Fibroblast of mammary gland (primary cell): ENCODE measurements around the gene GATA3.

Source experiments
- DNase-seq: peaks from one replicate; pipeline ENCODE4 v3.0.0-alpha.2; 2010; ENCODE audit warnings: low read depth
- H3K4me3 ChIP-seq: 2 replicates; pipeline ENCODE4 v1.5.1; 2011; ENCODE audit warnings: low read depth, mild to moderate bottlenecking, low read length, moderate library complexity; ENCODE audit not compliant: control insufficient read depth
- TF ChIP-seq, protein P1 (sequence below): conservative IDR thresholded peaks from 2 replicates; pipeline ENCODE4 v1.5.1; 2011; ENCODE audit warnings: low read depth, low read length, inconsistent platforms; ENCODE audit not compliant: control insufficient read depth, insufficient read depth

GATA3 gene

DNA sequence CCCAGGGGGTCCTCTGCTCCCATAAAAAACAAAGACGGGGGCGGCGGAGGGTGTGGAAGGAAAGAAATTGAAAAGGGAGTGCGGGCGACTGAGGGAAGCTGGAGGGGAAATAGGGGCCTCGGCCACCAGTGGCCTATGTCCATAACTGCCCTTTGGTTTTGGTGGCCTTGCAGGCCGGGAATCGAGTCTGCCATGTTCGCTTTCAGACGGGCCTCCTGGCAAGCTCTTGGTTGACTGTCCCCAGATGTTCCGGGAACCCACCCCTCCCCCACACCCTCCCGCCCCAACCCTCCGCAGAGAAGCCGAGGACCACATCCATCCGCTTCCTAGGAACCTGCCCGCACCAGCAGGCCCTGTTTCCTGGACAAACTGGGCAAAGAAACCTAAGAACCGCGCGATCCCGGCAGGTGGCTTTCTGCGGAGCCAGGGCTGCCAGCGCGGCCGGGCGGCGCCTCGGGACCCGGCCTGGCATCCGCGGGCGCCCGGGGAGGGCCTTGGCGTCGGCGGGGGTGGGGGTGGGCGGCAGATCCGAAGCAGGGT lies 20.0 kb upstream of the GATA3 start:
- TF ChIP-seq, protein P1, sequence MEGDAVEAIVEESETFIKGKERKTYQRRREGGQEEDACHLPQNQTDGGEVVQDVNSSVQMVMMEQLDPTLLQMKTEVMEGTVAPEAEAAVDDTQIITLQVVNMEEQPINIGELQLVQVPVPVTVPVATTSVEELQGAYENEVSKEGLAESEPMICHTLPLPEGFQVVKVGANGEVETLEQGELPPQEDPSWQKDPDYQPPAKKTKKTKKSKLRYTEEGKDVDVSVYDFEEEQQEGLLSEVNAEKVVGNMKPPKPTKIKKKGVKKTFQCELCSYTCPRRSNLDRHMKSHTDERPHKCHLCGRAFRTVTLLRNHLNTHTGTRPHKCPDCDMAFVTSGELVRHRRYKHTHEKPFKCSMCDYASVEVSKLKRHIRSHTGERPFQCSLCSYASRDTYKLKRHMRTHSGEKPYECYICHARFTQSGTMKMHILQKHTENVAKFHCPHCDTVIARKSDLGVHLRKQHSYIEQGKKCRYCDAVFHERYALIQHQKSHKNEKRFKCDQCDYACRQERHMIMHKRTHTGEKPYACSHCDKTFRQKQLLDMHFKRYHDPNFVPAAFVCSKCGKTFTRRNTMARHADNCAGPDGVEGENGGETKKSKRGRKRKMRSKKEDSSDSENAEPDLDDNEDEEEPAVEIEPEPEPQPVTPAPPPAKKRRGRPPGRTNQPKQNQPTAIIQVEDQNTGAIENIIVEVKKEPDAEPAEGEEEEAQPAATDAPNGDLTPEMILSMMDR: no peak
- DNase-seq: no peak
- no peak overlapping the region for H3K4me3 ChIP-seq

DNA sequence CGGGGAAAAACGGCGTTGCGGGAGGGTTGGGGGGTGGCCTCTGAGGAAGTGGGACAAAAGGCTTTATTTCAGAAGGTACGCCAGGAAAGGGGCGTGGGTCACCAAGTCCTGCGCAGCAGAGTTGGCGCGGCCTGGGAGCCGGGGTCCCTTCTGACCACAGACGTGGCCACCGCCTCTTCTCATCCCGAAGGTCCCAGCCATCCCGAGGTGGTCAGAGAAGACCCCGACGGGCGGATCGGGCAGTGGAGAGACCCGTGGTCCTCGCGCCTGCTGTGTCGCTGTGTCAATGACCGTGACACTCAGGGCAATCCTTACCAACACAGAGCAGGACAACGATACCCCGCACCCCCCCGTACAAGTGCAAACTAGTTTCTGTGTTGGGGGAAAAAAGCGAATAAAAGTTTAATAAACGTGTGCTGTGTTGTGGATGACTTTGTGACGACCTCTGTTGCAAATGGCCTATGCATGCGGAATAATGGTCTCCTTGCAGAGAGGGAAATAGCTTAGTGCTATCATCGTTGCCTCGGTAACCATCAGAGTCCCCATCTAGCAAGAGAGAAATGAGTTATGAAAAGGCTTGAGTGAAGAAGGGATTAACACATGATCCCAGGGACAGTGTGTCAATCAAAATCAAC lies 19.4 kb upstream of the GATA3 start:
- no peak for DNase-seq
- TF ChIP-seq, protein P1: no peak
- H3K4me3 ChIP-seq: no peak overlapping the region

DNA sequence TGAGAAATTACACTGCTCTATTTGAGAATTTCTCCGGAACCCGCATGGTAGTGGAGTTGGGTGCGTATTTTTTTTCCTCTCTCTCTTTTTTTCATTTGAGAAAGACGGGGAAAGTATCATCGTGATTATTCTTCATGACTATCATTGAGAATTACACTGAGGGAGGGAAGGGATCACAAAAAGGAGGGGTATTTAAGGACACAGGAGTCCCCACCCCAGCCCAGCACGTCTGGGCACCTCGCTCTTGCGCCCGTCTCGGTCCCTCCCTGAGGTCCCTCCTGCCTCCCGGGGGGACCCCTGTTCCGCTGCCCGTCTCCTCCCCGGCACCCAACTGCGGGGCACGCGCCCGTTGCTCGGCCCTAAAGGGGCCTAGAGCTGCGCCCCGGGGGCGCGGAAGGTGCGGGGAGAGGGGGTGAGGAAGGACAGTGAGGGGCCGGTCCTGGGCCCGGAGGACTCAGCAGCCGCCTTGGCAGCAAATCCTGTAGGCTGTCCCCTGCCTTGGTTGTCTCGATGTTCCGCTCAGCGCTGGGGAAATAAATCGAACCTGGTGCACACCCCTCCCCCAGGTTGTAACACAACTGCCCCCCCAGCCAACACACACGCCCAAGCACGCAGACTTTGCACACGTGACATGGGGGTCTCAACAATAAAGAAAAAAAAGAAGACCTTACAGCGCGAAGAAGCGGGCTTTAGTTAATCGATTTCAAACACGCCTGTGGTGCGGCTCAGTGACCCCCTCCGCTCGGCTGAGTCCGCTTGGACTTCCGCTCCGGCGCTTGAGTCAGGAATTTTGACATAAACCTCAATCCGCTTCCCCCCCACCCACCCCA lies 18.6 kb upstream of the GATA3 start:
- TF ChIP-seq, protein P1: no peak
- no peak for DNase-seq
- no peak overlapping the region for H3K4me3 ChIP-seq

DNA sequence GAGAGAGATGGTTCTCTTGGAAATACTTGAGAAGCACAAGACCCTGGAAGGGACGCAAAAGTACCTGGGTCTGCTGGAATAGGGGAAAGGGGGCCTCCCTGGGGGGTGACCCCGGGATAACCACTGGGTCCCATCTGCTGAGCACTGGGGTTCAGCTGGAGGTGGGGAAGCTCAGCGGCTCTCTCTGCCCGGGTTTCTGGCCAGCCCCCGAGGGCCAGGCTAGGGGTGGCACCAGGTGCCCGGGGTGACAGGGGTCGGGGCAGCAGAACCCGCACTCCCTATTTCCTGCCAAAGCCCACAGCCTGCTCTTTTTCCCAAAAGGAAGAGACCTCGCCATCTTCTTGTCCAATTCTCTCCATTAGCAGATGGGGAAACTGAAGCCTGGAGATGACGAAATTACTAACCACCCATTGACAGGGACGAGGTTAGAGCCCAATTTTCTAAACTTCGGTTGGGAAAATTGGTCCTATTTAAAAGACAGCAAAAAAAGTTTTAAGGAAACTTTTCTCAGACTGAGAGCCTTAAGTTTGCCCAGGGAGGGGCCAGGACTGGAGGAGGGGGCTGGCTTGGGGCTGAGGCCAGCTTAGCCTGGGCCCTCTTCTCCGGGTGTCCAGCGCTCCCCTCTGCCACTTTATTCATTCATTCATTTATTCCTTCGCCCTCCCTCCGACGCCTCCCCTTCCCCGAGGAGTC lies 17.8 kb upstream of the GATA3 start:
- no peak for DNase-seq
- H3K4me3 ChIP-seq: no peak overlapping the region
- TF ChIP-seq, protein P1: no peak

DNA sequence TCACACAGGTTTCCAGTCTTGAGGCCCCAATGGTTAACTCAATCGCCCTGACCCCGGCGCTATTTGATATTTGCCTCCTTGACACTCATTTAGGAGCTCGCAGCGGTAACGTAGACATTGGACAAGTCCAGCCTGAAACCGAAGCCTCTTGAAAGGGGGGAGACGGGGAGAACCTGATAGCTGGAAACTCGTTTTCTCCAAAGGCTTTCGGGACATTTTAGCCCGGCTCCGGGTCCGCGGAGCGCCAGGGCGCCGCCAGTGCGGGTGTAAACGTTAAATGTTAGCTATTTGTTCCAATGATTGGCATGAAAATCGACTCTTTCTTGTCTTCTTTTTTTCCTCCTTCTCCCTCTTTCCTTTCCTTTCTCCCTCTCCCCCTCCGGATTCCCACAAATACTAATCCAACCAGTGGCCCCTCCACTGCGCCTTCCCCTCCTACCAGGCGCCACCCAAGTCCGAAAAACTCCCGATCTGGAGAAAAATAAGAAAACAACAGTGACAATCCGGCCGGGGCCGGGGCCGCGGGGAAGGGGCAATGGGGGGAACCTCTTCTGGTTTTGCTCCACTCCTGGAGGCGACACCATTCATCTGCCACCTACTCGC lies 17.2 kb upstream of the GATA3 start:
- TF ChIP-seq, protein P1: no peak

More for the DNA sequence above, 17.2 kb upstream of the GATA3 start:
- H3K4me3 ChIP-seq: no peak overlapping the region
- DNase-seq: no peak
